Kidney (tissue), 14 donors: ENCODE results near the gene ACADL. TPM values are rescaled to one million over a fixed set of nuclear protein-coding genes. Genes with fewer than 3 reads are reported as not detected.
A peak's percentile ranks its signal among the peaks of the same experiment; 100 is the strongest.
"Not testable (repeated sequence)": the region's sequence is repeated elsewhere in the genome, so short reads cannot be mapped to it uniquely, and the experiment has no call there.

Experiments used
- DNase-seq, 5 donors: peaks; one replicate each; pipeline ENCODE4 v3.0.0-alpha.2; 2013 to 2020
- FAIRE-seq: peaks from 2 replicates; lab custom pipeline; 2012; peaks lifted over from hg19 to GRCh38; lab: Jason Lieb, UNC
- H3K27ac ChIP-seq, 2 donors: one replicate each; pipeline ENCODE4 v1.7.0; 2013; ENCODE audit warnings: low read depth in 2 of 2, low read length in 2 of 2, inconsistent platforms in 1 of 2
- H3K27me3 ChIP-seq: one replicate; pipeline ENCODE4 v1.7.1; 2013; ENCODE audit warnings: low read length, inconsistent platforms; ENCODE audit not compliant: control insufficient read depth, insufficient read depth
- H3K36me3 ChIP-seq, 3 donors: one replicate each; pipeline versions ENCODE4 v1.7.0 to v1.7.1; 2013; ENCODE audit warnings: low read length in 3 of 3, control low read depth in 1 of 3, inconsistent platforms in 1 of 3; ENCODE audit not compliant: insufficient read depth in 3 of 3, control insufficient read depth in 2 of 3
- H3K4me1 ChIP-seq, 3 donors: one replicate each; pipeline versions ENCODE4 v1.7.0 to v1.7.1; 2013; ENCODE audit warnings: low read length in 3 of 3, inconsistent platforms in 1 of 3, low read depth in 1 of 3; ENCODE audit not compliant: control insufficient read depth in 2 of 3, insufficient read depth in 2 of 3
- H3K4me3 ChIP-seq, 3 donors: one replicate each; pipeline versions ENCODE4 v1.7.0 to v1.8.1; 2013; ENCODE audit warnings: low read length in 3 of 3, control low read depth in 1 of 3, inconsistent platforms in 1 of 3
- H3K9ac ChIP-seq, 3 donors: one replicate each; pipeline versions ENCODE4 v1.7.0 to v1.7.1; 2013; ENCODE audit warnings: low read length in 3 of 3, control low read depth in 1 of 3, inconsistent platforms in 1 of 3
- H3K9me3 ChIP-seq, 3 donors: one replicate each; pipeline versions ENCODE4 v1.7.0 to v1.7.1; 2013; ENCODE audit warnings: low read length in 3 of 3, control low read depth in 1 of 3, inconsistent platforms in 1 of 3; ENCODE audit not compliant: control insufficient read depth in 2 of 3, insufficient read depth in 1 of 3
- intact Hi-C: fragments of 100-400 bp; cut with DNase I; formaldehyde crosslinking; loops from one replicate; pipeline ENCODE4 v1.11.1; 2022
- polyA plus RNA-seq: library from polyadenylated mRNA; stranded (reverse); fragments of 350-450 nt; fragmentation: Illumina TruSeq; extraction: RNeasy Lipid Tissue Mini Kit (QIAGEN cat#74804); gene quantifications from one replicate; pipeline ENCODE4 v1.2.3, GENCODE V29; 2014; ENCODE audit warnings: low read depth, low replicate concordance; ENCODE audit not compliant: insufficient read depth
- total RNA-seq: library from RNA; stranded (reverse); fragmentation: NEBNext Ultra II Directional; extraction: Animal tissue kit (Norgen Biotek cat#: 25700); gene quantifications from one replicate; pipeline ENCODE4 v1.2.1, GENCODE V29; 2021
- TF ChIP-seq, protein P1 (sequence below): IDR thresholded peaks from 3 replicates; pipeline ENCODE4 v1.5.1; 2012; ENCODE audit warnings: mild to moderate bottlenecking, moderate library complexity, borderline replicate concordance; ENCODE audit not compliant: insufficient read depth; ENCODE audit errors: extremely low read depth
- donor health status: control.
- donor health status: control.
- donor health status: control.
- donor health status: control.
- donor health status: control.
- donor health status: DM: yes; HTN: yes; CAD: no.
- donor health status: Normal renal cell carcinoma (clear cell type).

ACADL gene
- total and polyA plus RNA-seq, 2 donors from 2014 or later = 15.7 to 21.1 TPM

DNA sequence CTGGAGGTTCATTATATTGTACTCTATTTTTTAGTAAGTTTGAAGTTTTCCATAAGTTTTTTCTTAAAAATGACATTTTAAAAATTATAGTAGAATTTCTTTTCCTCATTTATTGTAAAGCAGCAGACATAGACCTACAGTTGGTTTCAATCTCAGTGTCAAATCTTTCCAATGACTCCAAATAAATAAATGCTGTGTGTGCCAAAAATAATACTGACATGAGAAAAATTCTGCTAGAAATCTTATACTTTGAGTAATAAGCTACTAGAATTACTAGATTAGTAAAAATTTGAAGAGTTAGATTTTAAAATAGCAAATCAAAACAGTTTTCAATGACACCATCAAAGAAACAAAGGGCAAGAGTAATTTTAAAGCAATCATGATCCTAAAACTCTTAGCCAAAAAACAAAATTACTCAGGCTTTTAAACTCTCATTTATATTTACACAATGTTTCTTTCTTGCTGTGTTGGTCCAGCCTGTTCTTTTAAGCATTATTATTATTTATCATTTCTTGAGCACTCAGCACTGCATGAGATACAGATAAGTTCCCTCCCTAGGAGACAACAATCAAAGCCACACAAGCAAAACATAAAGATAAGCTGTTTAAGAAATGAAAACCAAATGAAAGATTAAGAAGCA, 45.8 kb downstream of the ACADL start:
- Histone ChIP-seq H3K27ac (no peak overlapping the region), H3K27me3 (no peaks in the 10 kb centered on the region), H3K4me1 (no peaks in the 10 kb centered on the region), H3K4me3 (no peak overlapping the region), H3K9me3 (peaks cover 0 to 1% (median 0%) of the 10 kb centered on the region in 3 donors), H3K36me3 (no peaks in the 10 kb centered on the region), H3K9ac (no peak overlapping the region)
- TF ChIP-seq, protein P1, sequence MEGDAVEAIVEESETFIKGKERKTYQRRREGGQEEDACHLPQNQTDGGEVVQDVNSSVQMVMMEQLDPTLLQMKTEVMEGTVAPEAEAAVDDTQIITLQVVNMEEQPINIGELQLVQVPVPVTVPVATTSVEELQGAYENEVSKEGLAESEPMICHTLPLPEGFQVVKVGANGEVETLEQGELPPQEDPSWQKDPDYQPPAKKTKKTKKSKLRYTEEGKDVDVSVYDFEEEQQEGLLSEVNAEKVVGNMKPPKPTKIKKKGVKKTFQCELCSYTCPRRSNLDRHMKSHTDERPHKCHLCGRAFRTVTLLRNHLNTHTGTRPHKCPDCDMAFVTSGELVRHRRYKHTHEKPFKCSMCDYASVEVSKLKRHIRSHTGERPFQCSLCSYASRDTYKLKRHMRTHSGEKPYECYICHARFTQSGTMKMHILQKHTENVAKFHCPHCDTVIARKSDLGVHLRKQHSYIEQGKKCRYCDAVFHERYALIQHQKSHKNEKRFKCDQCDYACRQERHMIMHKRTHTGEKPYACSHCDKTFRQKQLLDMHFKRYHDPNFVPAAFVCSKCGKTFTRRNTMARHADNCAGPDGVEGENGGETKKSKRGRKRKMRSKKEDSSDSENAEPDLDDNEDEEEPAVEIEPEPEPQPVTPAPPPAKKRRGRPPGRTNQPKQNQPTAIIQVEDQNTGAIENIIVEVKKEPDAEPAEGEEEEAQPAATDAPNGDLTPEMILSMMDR = no peak
- peak in 1 of 5 donors; percentile 50 for DNase-seq
- intact Hi-C loops = no loop called here
- no peak for FAIRE-seq

DNA sequence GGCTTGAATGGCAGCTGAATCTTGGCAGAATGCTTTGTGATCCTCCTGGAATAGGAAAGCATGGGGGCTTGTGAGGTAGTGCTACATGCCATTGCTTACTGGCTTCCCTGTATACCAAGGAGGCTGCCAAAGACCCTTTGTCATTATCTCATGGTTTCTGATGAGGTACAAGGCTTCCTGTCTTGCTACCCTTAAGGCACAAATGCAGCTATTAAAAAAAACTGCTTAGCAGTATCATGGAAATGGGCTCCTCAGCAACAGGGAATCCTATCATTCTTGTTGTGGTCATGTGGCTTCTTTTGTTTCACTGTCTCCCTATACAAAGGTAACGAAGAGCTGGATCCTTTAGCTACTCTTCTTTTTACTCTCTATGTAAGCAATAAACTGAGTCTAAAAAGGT, 47.5 kb downstream of the ACADL start:
- TF ChIP-seq, protein P1 = no peak
- no peak for FAIRE-seq
- intact Hi-C loops = no loop called here

DNA sequence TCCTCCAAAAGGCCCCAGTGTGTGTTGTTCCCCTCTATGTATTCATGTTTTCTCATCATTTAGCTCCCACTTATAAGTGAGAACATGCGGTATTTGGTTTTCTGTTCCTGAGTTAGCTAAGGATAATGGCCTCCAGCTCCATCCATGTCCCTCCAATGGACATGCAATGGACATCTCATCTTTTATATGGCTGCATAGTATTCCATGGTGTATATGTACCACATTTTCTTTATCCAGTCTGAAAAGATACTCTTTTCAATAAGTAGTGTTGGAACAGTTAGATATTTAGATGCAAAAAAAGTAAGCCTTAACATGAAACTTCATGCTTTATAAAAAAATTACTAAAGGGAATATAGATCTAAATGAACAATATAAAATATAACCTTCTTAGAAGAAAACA, 48.1 kb downstream of the ACADL start:
- DNase-seq, intact Hi-C loops, H3K9ac ChIP-seq, H3K27ac ChIP-seq, H3K4me1 ChIP-seq, FAIRE-seq, H3K9me3 ChIP-seq, H3K4me3 ChIP-seq, H3K27me3 ChIP-seq, H3K36me3 ChIP-seq: not testable (repeated sequence)

More for the DNA sequence above, 47.5 kb downstream of the ACADL start:
- Histone ChIP-seq H3K4me1 (peaks cover 0 to 4% (median 0%) of the 10 kb centered on the region in 3 donors), H3K9ac (no peak overlapping the region), H3K27me3 (no peaks in the 10 kb centered on the region), H3K27ac (no peak overlapping the region), H3K36me3 (no peaks in the 10 kb centered on the region), H3K9me3 (no peaks in the 10 kb centered on the region), H3K4me3 (no peak overlapping the region)
- no peak for DNase-seq

DNA sequence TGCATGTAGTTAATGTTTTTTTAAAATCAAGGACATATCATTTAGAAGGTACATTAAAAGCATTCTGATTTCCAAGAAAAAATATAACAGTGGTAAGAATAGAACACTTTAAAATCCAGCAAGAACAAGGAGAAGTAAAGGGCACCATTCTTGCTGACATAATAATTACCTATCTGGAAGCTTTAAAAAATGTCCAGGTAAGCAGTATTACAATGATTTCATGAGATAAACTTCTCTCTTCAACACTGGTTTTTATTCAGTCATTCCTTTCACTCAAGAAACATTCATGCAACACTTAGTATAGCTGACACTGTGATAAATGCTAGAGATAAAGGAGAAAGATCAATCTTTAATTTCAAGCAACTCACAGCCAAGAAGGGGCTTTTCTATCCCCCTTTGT, 51.2 kb downstream of the ACADL start:
- Histone ChIP-seq H3K4me3 (peak overlapping the region in 1 of 3 donors; percentile 23), H3K9me3 (no peaks in the 10 kb centered on the region), H3K27me3 (no peaks in the 10 kb centered on the region), H3K4me1 (peaks cover 0 to 4% (median 0%) of the 10 kb centered on the region in 3 donors), H3K36me3 (no peaks in the 10 kb centered on the region), H3K27ac (no peak overlapping the region), H3K9ac (no peak overlapping the region)
- FAIRE-seq (no peak), DNase-seq (no peak)
- TF ChIP-seq, protein P1 = no peak
- intact Hi-C loops = no loop called here
